GM23338 (cell line): ENCODE data around the gene SPG21. TPM values are rescaled to one million over a fixed set of nuclear protein-coding genes. Genes with fewer than 3 reads are reported as not detected.

Experiments used
- ATAC-seq: fragments of 200-7000 bp; cut with Tn5 transposase; 3 replicates; pipeline ENCODE4 v1.9.1; 2020
- DNase-seq: peaks from one replicate; pipeline ENCODE4 v3.0.0-alpha.2; 2015; ENCODE audit warnings: low spot score
- H2AFZ ChIP-seq: fragments of 200-600 bp; sonication (generic); 2 replicates; pipeline ENCODE4 v1.8.0; 2016; ENCODE audit warnings: antibody characterized with exemption, mild to moderate bottlenecking, moderate library complexity
- H3F3A ChIP-seq: fragments of 200-600 bp; sonication (generic); replicated peaks from 2 replicates; pipeline ENCODE4 v1.8.0; 2017; ENCODE audit warnings: antibody characterized with exemption, mixed run types, low read depth
- H3K27ac ChIP-seq: fragments of 200-600 bp; sonication (generic); 2 replicates; pipeline ENCODE4 v1.6.1; 2016; ENCODE audit warnings: low read depth
- H3K27me3 ChIP-seq: fragments of 200-600 bp; sonication (generic); 2 replicates; pipeline ENCODE4 v1.8.0; 2016; ENCODE audit warnings: mild to moderate bottlenecking, mixed run types, moderate library complexity; ENCODE audit not compliant: insufficient read depth
- H3K36me3 ChIP-seq: fragments of 200-600 bp; sonication (generic); 2 replicates; pipeline ENCODE4 v1.8.0; 2016; ENCODE audit warnings: mild to moderate bottlenecking; ENCODE audit not compliant: insufficient read depth
- H3K4me1 ChIP-seq: fragments of 200-600 bp; sonication (generic); 2 replicates; pipeline ENCODE4 v1.8.0; 2016; ENCODE audit warnings: mild to moderate bottlenecking, moderate library complexity; ENCODE audit not compliant: insufficient read depth
- H3K4me2 ChIP-seq: fragments of 200-600 bp; sonication (generic); 2 replicates; pipeline ENCODE4 v1.7.1; 2017; ENCODE audit warnings: mixed run types
- H3K4me3 ChIP-seq: fragments of 200-600 bp; sonication (generic); 2 replicates; pipeline ENCODE4 v1.6.1; 2016; ENCODE audit warnings: mixed run types
- H3K79me2 ChIP-seq: fragments of 200-600 bp; sonication (generic); replicated peaks from 2 replicates; pipeline ENCODE4 v1.8.0; 2017; ENCODE audit warnings: mild to moderate bottlenecking; ENCODE audit not compliant: insufficient read depth
- H3K9me2 ChIP-seq: fragments of 200-600 bp; sonication (generic); 2 replicates; pipeline ENCODE4 v1.8.0; 2017; ENCODE audit not compliant: insufficient read depth
- H4K20me1 ChIP-seq: fragments of 200-600 bp; sonication (generic); replicated peaks from 2 replicates; pipeline ENCODE4 v1.8.0; 2017; ENCODE audit warnings: mild to moderate bottlenecking; ENCODE audit not compliant: insufficient read depth
- H3K27ac Mint-ChIP-seq: 2 replicates; pipeline ENCODE4 v1.8.0; 2020; ENCODE audit warnings: inconsistent platforms, mild to moderate bottlenecking, moderate library complexity, mixed read lengths
- H3K27me3 Mint-ChIP-seq: 3 replicates; pipeline ENCODE4 v1.8.0; 2022; ENCODE audit warnings: low read depth, mild to moderate bottlenecking, moderate library complexity, mixed read lengths, inconsistent platforms; ENCODE audit not compliant: insufficient read depth, poor library complexity
- H3K36me3 Mint-ChIP-seq: 3 replicates; pipeline ENCODE4 v1.8.0; 2021; ENCODE audit warnings: low read depth, mild to moderate bottlenecking, inconsistent platforms, moderate library complexity, mixed read lengths
- H3K4me1 Mint-ChIP-seq: 3 replicates; pipeline ENCODE4 v1.8.0; 2020; ENCODE audit warnings: mild to moderate bottlenecking, inconsistent platforms, mixed read lengths
- H3K4me3 Mint-ChIP-seq: 3 replicates; pipeline ENCODE4 v1.8.0; 2021; ENCODE audit warnings: moderate library complexity, mild to moderate bottlenecking, inconsistent platforms, mixed read lengths
- H3K9me3 Mint-ChIP-seq: 3 replicates; pipeline ENCODE4 v1.8.0; 2020; ENCODE audit warnings: moderate library complexity, mild to moderate bottlenecking, inconsistent platforms, mixed read lengths
- CREB1 ChIP-seq: fragments of 250-450 bp; sonication (Bioruptor Pico); IDR thresholded peaks from 2 replicates; pipeline ENCODE4 v1.5.0; 2020; ENCODE audit warnings: low read depth, mild to moderate bottlenecking, moderate library complexity
- EZH2 ChIP-seq: fragments of 200-600 bp; sonication (generic); IDR thresholded peaks from one replicate; pipeline ENCODE4 v1.8.0; 2017; ENCODE audit warnings: antibody characterized with exemption, mild to moderate bottlenecking, low read depth; ENCODE audit not compliant: unreplicated experiment
- POLR2AphosphoS5 ChIP-seq: IDR thresholded peaks from 2 replicates; pipeline ENCODE4 v1.6.1; 2016; ENCODE audit warnings: antibody characterized with exemption, low read depth
- REST ChIP-seq: IDR thresholded peaks from one replicate; pipeline ENCODE4 v1.6.1; 2018; ENCODE audit warnings: antibody characterized with exemption; ENCODE audit not compliant: unreplicated experiment
- ZNF114 ChIP-seq: fragments of 250-450 bp; sonication (Bioruptor Pico); IDR thresholded peaks from 2 replicates; pipeline ENCODE4 v1.5.0; 2020; ENCODE audit warnings: mild to moderate bottlenecking, moderate library complexity
- ZNF331 ChIP-seq: fragments of 250-450 bp; sonication (Bioruptor Pico); IDR thresholded peaks from 2 replicates; pipeline ENCODE4 v1.5.0; 2020; ENCODE audit warnings: low read depth, mild to moderate bottlenecking, moderate library complexity
- ZNF462 ChIP-seq: fragments of 250-450 bp; sonication (Bioruptor Pico); IDR thresholded peaks from 2 replicates; pipeline ENCODE4 v1.5.0; 2020; ENCODE audit warnings: mild to moderate bottlenecking, moderate library complexity
- polyA plus RNA-seq: library from polyadenylated mRNA; unstranded; fragments of >200 nt; fragmentation: Nextera tagmentation; extraction: Ambion mirVana; gene quantifications from 2 replicates; pipeline ENCODE4 v1.2.1, GENCODE V29; 2016
- total RNA-seq: library from RNA; depleted of rRNA; stranded (reverse); fragments of >200 nt; shearing (Covaris generic); gene quantifications from 2 replicates; pipeline ENCODE4 v1.2.3, GENCODE V29; 2014

The SPG21 gene
- total and polyA plus RNA-seq, 2 experiments from 2014 or later: 81.0 to 102 TPM

GRCh38 chr15:64951777-64952418, 37.8 kb downstream of the SPG21 start:
- no peak overlapping the region; the same call in 2 of the 3 replicates for H3K4me3 Mint-ChIP-seq

More at GRCh38 chr15:64951777-64952418, 37.8 kb downstream of the SPG21 start:
- ATAC-seq (no peak), DNase-seq (no peak)
- Mint-ChIP-seq H3K27me3 (peaks cover 22% of the 10 kb centered on the region), H3K9me3 (peaks cover 45% of the 10 kb centered on the region), H3K36me3 (peaks cover 51% of the 10 kb centered on the region), H3K27ac (no peak overlapping the region), H3K4me1 (peaks cover 2% of the 10 kb centered on the region; the same call in 1 of the 3 replicates)
- H3K79me2 ChIP-seq: no peaks in the 10 kb centered on the region
- no peaks in the 10 kb centered on the region for H3K4me1 ChIP-seq
- H3K27me3 ChIP-seq: no peaks in the 10 kb centered on the region
- no peak overlapping the region for H3K4me2 ChIP-seq
- peaks cover 11% of the 10 kb centered on the region; the same call in 1 of the 2 replicates for H3K36me3 ChIP-seq
- no peak for TF ChIP-seq CREB1
- no peak for TF ChIP-seq ZNF114
- no peak for TF ChIP-seq REST
- no peak for TF ChIP-seq ZNF462 (CRISPR knock-in tag)
- TF ChIP-seq EZH2: no peak
- no peak for TF ChIP-seq ZNF331 (CRISPR knock-in tag)
- TF ChIP-seq POLR2AphosphoS5: no peak
- H3K27ac ChIP-seq: no peak overlapping the region
- no peak overlapping the region for H2AFZ ChIP-seq
- no peak overlapping the region for H3K4me3 ChIP-seq
- H3K9me2 ChIP-seq: peaks cover 4% of the 10 kb centered on the region; the same call in 1 of the 2 replicates
- H4K20me1 ChIP-seq: no peaks in the 10 kb centered on the region
- 0 out of 2 replicates have a peak, but pooled peaks cover 4% of the 10 kb centered on the region for H3F3A ChIP-seq
